ENCODE data around the gene CTAG1A. TPM values are rescaled to one million over a fixed set of nuclear protein-coding genes. Genes with fewer than 3 reads are reported as not detected.

CTAG1A gene
- total RNA-seq, 1 experiment from 2014 or later = not detected

DNA sequence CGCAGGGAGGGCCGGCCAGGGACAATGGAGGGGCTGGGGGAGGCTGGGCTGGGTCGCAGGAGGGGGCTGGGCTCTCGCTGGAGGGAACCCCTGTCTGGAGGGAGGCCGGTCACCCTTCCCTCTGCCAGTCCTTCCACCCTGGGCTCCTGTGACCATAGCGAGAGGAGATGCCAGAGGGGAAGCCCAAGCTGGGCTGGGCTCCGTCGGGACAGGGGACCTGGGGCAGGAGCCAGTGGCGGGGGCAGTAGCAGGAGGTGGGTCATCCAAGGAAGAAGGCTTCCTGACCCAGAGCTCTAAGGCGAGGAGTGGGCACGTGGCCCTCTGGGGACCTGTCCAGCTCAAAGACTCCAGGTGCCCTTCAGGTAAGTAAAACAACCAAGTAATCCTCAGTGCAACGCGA lies 17.3 kb downstream of the CTAG1A start (continued):
- TF ChIP-seq, protein P1, sequence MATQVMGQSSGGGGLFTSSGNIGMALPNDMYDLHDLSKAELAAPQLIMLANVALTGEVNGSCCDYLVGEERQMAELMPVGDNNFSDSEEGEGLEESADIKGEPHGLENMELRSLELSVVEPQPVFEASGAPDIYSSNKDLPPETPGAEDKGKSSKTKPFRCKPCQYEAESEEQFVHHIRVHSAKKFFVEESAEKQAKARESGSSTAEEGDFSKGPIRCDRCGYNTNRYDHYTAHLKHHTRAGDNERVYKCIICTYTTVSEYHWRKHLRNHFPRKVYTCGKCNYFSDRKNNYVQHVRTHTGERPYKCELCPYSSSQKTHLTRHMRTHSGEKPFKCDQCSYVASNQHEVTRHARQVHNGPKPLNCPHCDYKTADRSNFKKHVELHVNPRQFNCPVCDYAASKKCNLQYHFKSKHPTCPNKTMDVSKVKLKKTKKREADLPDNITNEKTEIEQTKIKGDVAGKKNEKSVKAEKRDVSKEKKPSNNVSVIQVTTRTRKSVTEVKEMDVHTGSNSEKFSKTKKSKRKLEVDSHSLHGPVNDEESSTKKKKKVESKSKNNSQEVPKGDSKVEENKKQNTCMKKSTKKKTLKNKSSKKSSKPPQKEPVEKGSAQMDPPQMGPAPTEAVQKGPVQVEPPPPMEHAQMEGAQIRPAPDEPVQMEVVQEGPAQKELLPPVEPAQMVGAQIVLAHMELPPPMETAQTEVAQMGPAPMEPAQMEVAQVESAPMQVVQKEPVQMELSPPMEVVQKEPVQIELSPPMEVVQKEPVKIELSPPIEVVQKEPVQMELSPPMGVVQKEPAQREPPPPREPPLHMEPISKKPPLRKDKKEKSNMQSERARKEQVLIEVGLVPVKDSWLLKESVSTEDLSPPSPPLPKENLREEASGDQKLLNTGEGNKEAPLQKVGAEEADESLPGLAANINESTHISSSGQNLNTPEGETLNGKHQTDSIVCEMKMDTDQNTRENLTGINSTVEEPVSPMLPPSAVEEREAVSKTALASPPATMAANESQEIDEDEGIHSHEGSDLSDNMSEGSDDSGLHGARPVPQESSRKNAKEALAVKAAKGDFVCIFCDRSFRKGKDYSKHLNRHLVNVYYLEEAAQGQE (IDR thresholded peaks at IDR 0.05; ENCODE audit: low read depth) = no peak

DNA sequence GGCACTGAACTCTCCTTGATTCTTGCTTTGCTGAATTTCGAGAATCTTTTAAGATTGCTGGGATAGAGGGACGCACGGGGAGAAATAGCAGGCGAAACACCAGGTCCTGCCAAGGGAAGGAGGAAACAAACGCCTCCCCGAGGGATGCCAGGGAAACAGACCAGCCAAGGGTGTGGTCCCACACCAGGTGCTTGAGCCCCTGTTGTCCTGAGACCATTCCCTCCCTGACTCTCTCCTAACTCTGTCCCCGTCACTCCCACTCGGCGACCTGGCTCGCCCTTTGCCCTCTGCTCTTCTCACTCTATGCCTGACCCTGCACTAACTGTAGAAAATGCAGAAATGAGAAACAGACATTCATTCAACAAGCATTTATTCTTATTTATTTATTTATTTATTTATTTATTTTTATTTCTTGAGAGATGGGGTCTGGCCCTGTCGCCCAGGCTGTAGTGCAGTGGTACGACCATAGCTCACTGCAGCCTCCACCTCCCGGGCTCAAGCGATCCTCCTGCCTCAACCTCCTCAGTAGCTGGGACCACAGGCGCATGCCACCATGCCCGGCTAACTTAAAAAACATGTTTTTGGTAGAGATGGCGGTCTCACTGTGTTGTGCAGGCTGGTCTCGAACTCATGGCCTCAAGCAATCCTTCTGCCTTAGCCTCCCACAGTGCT lies 18.0 kb downstream of the CTAG1A start:
- Histone ChIP-seq H3K4me2 (ENCODE audit: low read length) (peak overlapping the region; percentile 62; the same call in 1 of the 2 replicates), H3K4me1 (ENCODE audit: control insufficient read depth in 1 of 2, insufficient read depth in 2 of 2, low read length in 2 of 2) (peaks cover 33 to 36% of the 10 kb centered on the region in 2 experiments), H3K27me3 (ENCODE audit: insufficient read depth, low read length) (no peaks in the 10 kb centered on the region), H3K36me3 (ENCODE audit: control insufficient read depth in 1 of 2, insufficient read depth in 2 of 2, low read length in 2 of 2) (no peaks in the 10 kb centered on the region), H3K9ac (ENCODE audit: low read length) (no peak overlapping the region), H3K79me2 (ENCODE audit: insufficient read depth, low read length) (no peaks in the 10 kb centered on the region), H2AFZ (ENCODE audit: low read depth, low read length, poor library complexity, severe bottlenecking) (no peak overlapping the region), H3K9me2 (ENCODE audit: insufficient read depth) (no peaks in the 10 kb centered on the region), H4K20me1 (ENCODE audit: insufficient read depth) (no peaks in the 10 kb centered on the region), H3K27ac (ENCODE audit: low read depth, low read length) (no peak overlapping the region), H3K4me3 (replicated peaks in 1 of 2; ENCODE audit: low read depth in 1 of 2, low read length in 2 of 2) (no peak overlapping the region), H3K9me3 (ENCODE audit: control insufficient read depth in 1 of 2, insufficient read depth in 1 of 2, low read depth in 1 of 2, low read length in 2 of 2) (no peaks in the 10 kb centered on the region)
- ChIA-PET CTCF (interaction anchor here (0.9 kb wide), 1 partner anchor 146 kb away, joined by 3 read pairs; no protein-coding TSS in a partner anchor), POLR2A (no interaction called here), RAD21 (ENCODE audit: low non-redundant PET in 1 of 2, low total read pairs in 2 of 2, uncharacterized antibody in 2 of 2, unreplicated experiment in 2 of 2) (no interaction called here)
- DNase-seq (ENCODE audit: low read depth, low spot score) (no peak), ATAC-seq (no peak)
- intact Hi-C loops (cut with micrococcal nuclease) = no loop called here
- TF ChIP-seq, protein P2, sequence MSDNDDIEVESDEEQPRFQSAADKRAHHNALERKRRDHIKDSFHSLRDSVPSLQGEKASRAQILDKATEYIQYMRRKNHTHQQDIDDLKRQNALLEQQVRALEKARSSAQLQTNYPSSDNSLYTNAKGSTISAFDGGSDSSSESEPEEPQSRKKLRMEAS (IDR thresholded peaks at IDR 0.05) = no peak
- TF ChIP-seq SIN3A (IDR thresholded peaks at IDR 0.05; ENCODE audit: low read depth) = no peak
- TF ChIP-seq ZNF274 (IDR thresholded peaks at IDR 0.05; ENCODE audit: low read depth, low read length) = no peak
- TF ChIP-seq CBX3 (IDR thresholded peaks at IDR 0.05; ENCODE audit: low read depth) = no peak
- TF ChIP-seq CEBPB (IDR thresholded peaks at IDR 0.05; ENCODE audit: low read depth) = no peak
- TF ChIP-seq YY1 (IDR thresholded peaks at IDR 0.05; ENCODE audit: extremely low read depth, insufficient replicate concordance, low read depth, low read length) = no peak
- TF ChIP-seq, protein P3, sequence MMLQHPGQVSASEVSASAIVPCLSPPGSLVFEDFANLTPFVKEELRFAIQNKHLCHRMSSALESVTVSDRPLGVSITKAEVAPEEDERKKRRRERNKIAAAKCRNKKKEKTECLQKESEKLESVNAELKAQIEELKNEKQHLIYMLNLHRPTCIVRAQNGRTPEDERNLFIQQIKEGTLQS (IDR thresholded peaks at IDR 0.05) = no peak
- TF ChIP-seq EGR1 (IDR thresholded peaks at IDR 0.05; ENCODE audit: low read depth) = no peak
- TF ChIP-seq, protein P4, sequence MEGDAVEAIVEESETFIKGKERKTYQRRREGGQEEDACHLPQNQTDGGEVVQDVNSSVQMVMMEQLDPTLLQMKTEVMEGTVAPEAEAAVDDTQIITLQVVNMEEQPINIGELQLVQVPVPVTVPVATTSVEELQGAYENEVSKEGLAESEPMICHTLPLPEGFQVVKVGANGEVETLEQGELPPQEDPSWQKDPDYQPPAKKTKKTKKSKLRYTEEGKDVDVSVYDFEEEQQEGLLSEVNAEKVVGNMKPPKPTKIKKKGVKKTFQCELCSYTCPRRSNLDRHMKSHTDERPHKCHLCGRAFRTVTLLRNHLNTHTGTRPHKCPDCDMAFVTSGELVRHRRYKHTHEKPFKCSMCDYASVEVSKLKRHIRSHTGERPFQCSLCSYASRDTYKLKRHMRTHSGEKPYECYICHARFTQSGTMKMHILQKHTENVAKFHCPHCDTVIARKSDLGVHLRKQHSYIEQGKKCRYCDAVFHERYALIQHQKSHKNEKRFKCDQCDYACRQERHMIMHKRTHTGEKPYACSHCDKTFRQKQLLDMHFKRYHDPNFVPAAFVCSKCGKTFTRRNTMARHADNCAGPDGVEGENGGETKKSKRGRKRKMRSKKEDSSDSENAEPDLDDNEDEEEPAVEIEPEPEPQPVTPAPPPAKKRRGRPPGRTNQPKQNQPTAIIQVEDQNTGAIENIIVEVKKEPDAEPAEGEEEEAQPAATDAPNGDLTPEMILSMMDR (IDR thresholded peaks at IDR 0.05 in 2 of 3, conservative IDR thresholded peaks at IDR 0.05 in 1 of 3; ENCODE audit: borderline replicate concordance in 1 of 3, insufficient read depth in 1 of 3, low read depth in 2 of 3, low read length in 2 of 3) = no peak
- no peak for TF ChIP-seq ELF1 (IDR thresholded peaks at IDR 0.05; ENCODE audit: borderline replicate concordance, low read depth)
- TF ChIP-seq, protein P1 (IDR thresholded peaks at IDR 0.05; ENCODE audit: low read depth) = no peak
- TF ChIP-seq POLR2A (IDR thresholded peaks at IDR 0.05; ENCODE audit: borderline replicate concordance, extremely low read depth, insufficient read depth, insufficient read length) = no peak
- no TSS peak for BruUV-seq (replicated peaks)
